ENCODE measurements around the gene ASTN1. TPM values are rescaled to one million over a fixed set of nuclear protein-coding genes. Genes with fewer than 3 reads are reported as not detected.

The ASTN1 gene
- total RNA-seq, 1 experiment from 2014 or later, result not detected

DNA sequence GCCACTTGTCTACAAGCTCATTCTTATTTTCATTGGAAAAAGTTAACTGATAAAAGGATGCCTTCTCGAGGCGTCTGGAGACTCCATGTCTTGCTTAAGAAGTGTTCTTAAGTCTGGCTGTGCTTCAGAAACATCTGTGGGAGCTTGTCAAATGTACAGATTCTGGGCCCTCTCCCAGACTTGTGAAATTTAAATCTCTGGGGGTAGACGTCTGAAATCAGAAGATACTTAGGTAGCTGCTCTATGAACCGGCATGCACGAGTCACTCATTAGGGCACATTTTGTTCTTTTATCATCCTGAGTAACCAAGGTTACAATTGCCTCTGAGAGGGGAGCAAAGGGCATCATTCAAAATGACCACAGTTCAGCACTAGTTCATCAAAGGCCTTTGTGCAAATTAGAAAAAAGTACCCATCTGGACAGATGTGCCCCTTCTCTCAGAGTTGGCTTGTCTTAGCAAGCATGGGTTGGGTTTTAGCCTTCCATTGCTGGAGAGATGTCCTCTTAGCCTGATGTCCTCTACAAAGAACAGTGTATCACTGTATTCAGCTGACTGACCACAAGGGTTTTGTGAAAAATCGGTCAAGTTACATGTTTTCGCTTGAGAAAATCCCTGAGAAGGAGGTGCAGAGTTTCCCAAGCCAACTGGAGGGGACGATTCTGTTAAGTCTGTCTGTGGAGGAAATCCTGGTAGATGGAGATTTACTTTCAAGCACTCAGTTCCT lies 156.9 kb downstream of the ASTN1 start:
- Histone ChIP-seq H3K79me2 (ENCODE audit: low read depth) (no peaks in the 10 kb centered on the region), H3K36me3 (ENCODE audit: low read depth) (no peaks in the 10 kb centered on the region), H3K4me1 (replicated peaks; ENCODE audit: insufficient read depth) (no peaks in the 10 kb centered on the region), H4K20me1 (ENCODE audit: insufficient read depth) (no peaks in the 10 kb centered on the region), H3F3A (ENCODE audit: insufficient read depth, low read depth) (no peaks in the 10 kb centered on the region), H3K27ac (no peak overlapping the region), H3K9me2 (ENCODE audit: insufficient read depth) (no peaks in the 10 kb centered on the region), H3K4me2 (no peak overlapping the region), H3K9me3 (ENCODE audit: insufficient read depth, low read depth) (no peaks in the 10 kb centered on the region), H3K4me3 (no peak overlapping the region), H2AFZ (no peak overlapping the region), H3K27me3 (ENCODE audit: insufficient read depth, low read depth) (0 out of 2 replicates have a peak, but pooled peaks cover 7% of the 10 kb centered on the region)
- TF ChIP-seq EZH2 (IDR thresholded peaks at IDR 0.05; ENCODE audit: low read depth), result no peak
- BruUV-seq (replicated peaks), result no TSS peak
- POLR2A ChIA-PET (ENCODE audit: unreplicated experiment), result no interaction called here
- no peak for DNase-seq
- CTCF ChIA-PET, result no interaction called here
- intact Hi-C loops (cut with micrococcal nuclease; ENCODE audit: unreplicated experiment), result no loop called here

- Histone ChIP-seq H3K36me3 (ENCODE audit: low read depth) (no peaks in the 10 kb centered on the region), H3K27me3 (ENCODE audit: insufficient read depth, low read depth) (0 out of 2 replicates have a peak, but pooled peaks cover 7% of the 10 kb centered on the region), H2AFZ (no peak overlapping the region), H3K9me3 (ENCODE audit: insufficient read depth, low read depth) (no peaks in the 10 kb centered on the region), H3K4me3 (no peak overlapping the region), H3K27ac (no peak overlapping the region), H3F3A (ENCODE audit: insufficient read depth, low read depth) (no peaks in the 10 kb centered on the region), H3K79me2 (ENCODE audit: low read depth) (no peaks in the 10 kb centered on the region), H3K4me1 (replicated peaks; ENCODE audit: insufficient read depth) (no peaks in the 10 kb centered on the region), H3K9me2 (ENCODE audit: insufficient read depth) (no peaks in the 10 kb centered on the region), H4K20me1 (ENCODE audit: insufficient read depth) (no peaks in the 10 kb centered on the region), H3K4me2 (no peak overlapping the region)
- BruUV-seq (replicated peaks), result no TSS peak
- DNase-seq, result no peak
- intact Hi-C loops (cut with micrococcal nuclease; ENCODE audit: unreplicated experiment), result no loop called here
- ChIA-PET CTCF (no interaction called here), POLR2A (ENCODE audit: unreplicated experiment) (no interaction called here)
- TF ChIP-seq CTCF (conservative IDR thresholded peaks at IDR 0.05) (no peak), EZH2 (IDR thresholded peaks at IDR 0.05; ENCODE audit: low read depth) (no peak)
Measured at GRCh38 chr1:177002891-177003290, 161.6 kb downstream of the ASTN1 start.

GRCh38 chr1:177001556-177001955 lies 163.0 kb downstream of the ASTN1 start:
- Histone ChIP-seq H3K36me3 (ENCODE audit: low read depth) (no peaks in the 10 kb centered on the region), H3K27me3 (ENCODE audit: insufficient read depth, low read depth) (no peaks in the 10 kb centered on the region), H4K20me1 (ENCODE audit: insufficient read depth) (no peaks in the 10 kb centered on the region), H3F3A (ENCODE audit: insufficient read depth, low read depth) (no peaks in the 10 kb centered on the region), H3K9me2 (ENCODE audit: insufficient read depth) (no peaks in the 10 kb centered on the region), H3K4me2 (no peak overlapping the region), H3K4me1 (replicated peaks; ENCODE audit: insufficient read depth) (no peaks in the 10 kb centered on the region), H3K4me3 (no peak overlapping the region), H3K79me2 (ENCODE audit: low read depth) (no peaks in the 10 kb centered on the region), H2AFZ (no peak overlapping the region), H3K27ac (no peak overlapping the region), H3K9me3 (ENCODE audit: insufficient read depth, low read depth) (no peaks in the 10 kb centered on the region)
- BruUV-seq (replicated peaks), result no TSS peak
- CTCF ChIA-PET, result no interaction called here
- TF ChIP-seq CTCF (conservative IDR thresholded peaks at IDR 0.05) (no peak), EZH2 (IDR thresholded peaks at IDR 0.05; ENCODE audit: low read depth) (no peak)
- DNase-seq, result no peak
- intact Hi-C loops (cut with micrococcal nuclease; ENCODE audit: unreplicated experiment), result no loop called here
- POLR2A ChIA-PET (ENCODE audit: unreplicated experiment), result no interaction called here
